OCI-LY1 (cell line): ENCODE data around the gene LYVE1.

Experiments used
- H2AFZ ChIP-seq: fragments of 200-600 bp; sonication (generic), shearing (Covaris generic); 2 replicates; pipeline ENCODE4 v1.6.0; 2014; ENCODE audit warnings: antibody characterized with exemption, mild to moderate bottlenecking, low read length
- H3F3A ChIP-seq: fragments of 200-600 bp; sonication (generic), shearing (Covaris generic); 2 replicates; pipeline ENCODE4 v1.6.0; 2014; ENCODE audit warnings: mild to moderate bottlenecking, antibody characterized with exemption, low read length, moderate library complexity; ENCODE audit not compliant: insufficient read depth
- H3K27ac ChIP-seq: fragments of 200-600 bp; sonication (generic); 2 replicates; pipeline ENCODE4 v1.5.1; 2014; ENCODE audit warnings: low read length, mixed run types, mild to moderate bottlenecking, low read depth; ENCODE audit not compliant: poor library complexity, severe bottlenecking
- H3K27me3 ChIP-seq: fragments of 200-600 bp; sonication (generic); 2 replicates; pipeline ENCODE4 v1.6.0; 2014; ENCODE audit warnings: antibody characterized with exemption, mild to moderate bottlenecking, low read length, moderate library complexity; ENCODE audit not compliant: insufficient read depth
- H3K36me3 ChIP-seq: fragments of 200-600 bp; sonication (generic); 2 replicates; pipeline ENCODE4 v1.6.1; 2014; ENCODE audit warnings: mild to moderate bottlenecking, antibody characterized with exemption, low read length, moderate library complexity, mixed read lengths; ENCODE audit not compliant: insufficient read depth
- H3K4me1 ChIP-seq: fragments of 200-600 bp; sonication (generic); 2 replicates; pipeline ENCODE4 v1.5.1; 2014; ENCODE audit warnings: mild to moderate bottlenecking, low read length, moderate library complexity; ENCODE audit not compliant: insufficient read depth, severe bottlenecking
- H3K4me2 ChIP-seq: fragments of 200-600 bp; sonication (generic), shearing (Covaris generic); 2 replicates; pipeline ENCODE4 v1.6.1; 2014; ENCODE audit warnings: low read length
- H3K4me3 ChIP-seq: fragments of 200-600 bp; sonication (generic); 2 replicates; pipeline ENCODE4 v1.5.1; 2014; ENCODE audit warnings: low read length, low read depth, mild to moderate bottlenecking, mixed read lengths; ENCODE audit not compliant: poor library complexity, severe bottlenecking
- H3K79me2 ChIP-seq: fragments of 200-600 bp; shearing (Covaris generic); 2 replicates; pipeline ENCODE4 v1.6.1; 2016; ENCODE audit warnings: mixed run types, low read length, mixed read lengths; ENCODE audit not compliant: insufficient read depth
- H3K9ac ChIP-seq: fragments of 200-600 bp; sonication (generic), shearing (Covaris generic); 2 replicates; pipeline ENCODE4 v1.6.1; 2014; ENCODE audit warnings: mild to moderate bottlenecking, low read length, mixed read lengths
- H3K9me2 ChIP-seq: fragments of 200-600 bp; sonication (generic), shearing (Covaris generic); 2 replicates; pipeline ENCODE4 v1.6.1; 2014; ENCODE audit warnings: low read depth, mild to moderate bottlenecking, low read length, mixed read lengths
- H3K9me3 ChIP-seq: fragments of 200-600 bp; shearing (Covaris generic); 2 replicates; pipeline ENCODE4 v1.6.1; 2014; ENCODE audit warnings: low read length, mixed read lengths
- H4K20me1 ChIP-seq: fragments of 200-600 bp; sonication (generic), shearing (Covaris generic); 2 replicates; pipeline ENCODE4 v1.6.0; 2016; ENCODE audit warnings: mild to moderate bottlenecking, low read length; ENCODE audit not compliant: insufficient read depth
- CTCF ChIP-seq: fragments of 200-600 bp; sonication (generic), shearing (Covaris generic); IDR thresholded peaks from 2 replicates; pipeline ENCODE4 v1.5.1; 2017; ENCODE audit warnings: mild to moderate bottlenecking, antibody characterized with exemption, low read length, moderate library complexity, mixed read lengths
- EZH2 ChIP-seq: fragments of 200-600 bp; sonication (generic), shearing (Covaris generic); IDR thresholded peaks from 2 replicates; pipeline ENCODE4 v1.8.0; 2017; ENCODE audit warnings: borderline replicate concordance, mixed run types, mild to moderate bottlenecking, antibody characterized with exemption, low read length, moderate library complexity, mixed read lengths

LYVE1 gene

GRCh38 chr11:10590218-10590915 is 21.9 kb upstream of the LYVE1 start:
- Histone ChIP-seq H4K20me1 (no peaks in the 10 kb centered on the region), H3K27ac (no peak overlapping the region), H3K36me3 (no peaks in the 10 kb centered on the region), H3K4me1 (no peaks in the 10 kb centered on the region), H3K79me2 (no peaks in the 10 kb centered on the region), H3K9me3 (no peaks in the 10 kb centered on the region), H3K9me2 (no peaks in the 10 kb centered on the region), H3K4me2 (no peak overlapping the region), H3K9ac (no peak overlapping the region), H3K4me3 (no peak overlapping the region), H2AFZ (no peak overlapping the region), H3K27me3 (no peaks in the 10 kb centered on the region), H3F3A (no peaks in the 10 kb centered on the region)
- no peak for TF ChIP-seq EZH2
- no peak for TF ChIP-seq CTCF

GRCh38 chr11:10588904-10589303 is 20.4 kb upstream of the LYVE1 start:
- Histone ChIP-seq H3K27me3 (peaks cover 2% of the 10 kb centered on the region; the same call in 1 of the 2 replicates), H4K20me1 (no peaks in the 10 kb centered on the region), H3F3A (no peaks in the 10 kb centered on the region), H3K4me3 (no peak overlapping the region), H2AFZ (no peak overlapping the region), H3K4me1 (no peaks in the 10 kb centered on the region), H3K36me3 (no peaks in the 10 kb centered on the region), H3K9me3 (no peaks in the 10 kb centered on the region), H3K79me2 (no peaks in the 10 kb centered on the region), H3K27ac (no peak overlapping the region), H3K9me2 (no peaks in the 10 kb centered on the region), H3K4me2 (no peak overlapping the region), H3K9ac (no peak overlapping the region)
- no peak for TF ChIP-seq CTCF
- TF ChIP-seq EZH2, result no peak

GRCh38 chr11:10587995-10588394 is 19.5 kb upstream of the LYVE1 start:
- no peak for TF ChIP-seq CTCF
- no peak for TF ChIP-seq EZH2
- Histone ChIP-seq H3K4me2 (no peak overlapping the region), H3K36me3 (no peaks in the 10 kb centered on the region), H3K4me3 (no peak overlapping the region), H3K9me2 (no peaks in the 10 kb centered on the region), H3K27me3 (peaks cover 4% of the 10 kb centered on the region; the same call in 1 of the 2 replicates), H3K4me1 (no peaks in the 10 kb centered on the region), H3K79me2 (no peaks in the 10 kb centered on the region), H3K27ac (no peak overlapping the region), H3K9me3 (no peaks in the 10 kb centered on the region), H4K20me1 (no peaks in the 10 kb centered on the region), H2AFZ (no peak overlapping the region), H3F3A (no peaks in the 10 kb centered on the region), H3K9ac (no peak overlapping the region)
